Fibroblast of mammary gland (primary cell): ENCODE data around the gene SLC12A9.
"Not testable (repeated sequence)": the region's sequence is repeated elsewhere in the genome, so short reads cannot be mapped to it uniquely, and the experiment has no call there.

Source experiments
- DNase-seq: peaks from one replicate; pipeline ENCODE4 v3.0.0-alpha.2; 2010; ENCODE audit warnings: low read depth
- H3K4me3 ChIP-seq: 2 replicates; pipeline ENCODE4 v1.5.1; 2011; ENCODE audit warnings: low read depth, mild to moderate bottlenecking, low read length, moderate library complexity; ENCODE audit not compliant: control insufficient read depth
- TF ChIP-seq, protein P1 (sequence below): conservative IDR thresholded peaks from 2 replicates; pipeline ENCODE4 v1.5.1; 2011; ENCODE audit warnings: low read depth, low read length, inconsistent platforms; ENCODE audit not compliant: control insufficient read depth, insufficient read depth

Gene SLC12A9

DNA sequence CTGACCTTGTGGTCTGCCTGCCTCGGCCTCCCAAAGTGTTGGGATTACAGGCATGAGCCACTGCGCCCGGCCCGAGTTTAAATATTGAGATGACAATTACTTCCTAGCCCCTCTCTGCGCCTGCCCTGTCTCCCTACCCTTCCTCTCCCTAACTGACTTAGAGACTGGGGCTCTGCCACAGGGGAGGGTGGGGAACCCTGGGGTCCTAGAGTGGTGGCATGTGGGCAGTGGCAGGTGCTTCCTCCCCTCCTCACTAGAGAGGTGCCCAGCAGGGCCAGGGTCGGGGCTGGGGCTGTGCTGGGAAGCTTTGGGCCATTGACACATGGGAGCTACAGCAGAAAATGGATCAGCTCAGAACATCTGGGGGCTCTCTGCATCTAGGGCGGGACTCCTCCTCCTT is 50.1 kb downstream of the SLC12A9 start:
- H3K4me3 ChIP-seq, result no peak overlapping the region
- TF ChIP-seq, protein P1, sequence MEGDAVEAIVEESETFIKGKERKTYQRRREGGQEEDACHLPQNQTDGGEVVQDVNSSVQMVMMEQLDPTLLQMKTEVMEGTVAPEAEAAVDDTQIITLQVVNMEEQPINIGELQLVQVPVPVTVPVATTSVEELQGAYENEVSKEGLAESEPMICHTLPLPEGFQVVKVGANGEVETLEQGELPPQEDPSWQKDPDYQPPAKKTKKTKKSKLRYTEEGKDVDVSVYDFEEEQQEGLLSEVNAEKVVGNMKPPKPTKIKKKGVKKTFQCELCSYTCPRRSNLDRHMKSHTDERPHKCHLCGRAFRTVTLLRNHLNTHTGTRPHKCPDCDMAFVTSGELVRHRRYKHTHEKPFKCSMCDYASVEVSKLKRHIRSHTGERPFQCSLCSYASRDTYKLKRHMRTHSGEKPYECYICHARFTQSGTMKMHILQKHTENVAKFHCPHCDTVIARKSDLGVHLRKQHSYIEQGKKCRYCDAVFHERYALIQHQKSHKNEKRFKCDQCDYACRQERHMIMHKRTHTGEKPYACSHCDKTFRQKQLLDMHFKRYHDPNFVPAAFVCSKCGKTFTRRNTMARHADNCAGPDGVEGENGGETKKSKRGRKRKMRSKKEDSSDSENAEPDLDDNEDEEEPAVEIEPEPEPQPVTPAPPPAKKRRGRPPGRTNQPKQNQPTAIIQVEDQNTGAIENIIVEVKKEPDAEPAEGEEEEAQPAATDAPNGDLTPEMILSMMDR, result no peak
- no peak for DNase-seq

DNA sequence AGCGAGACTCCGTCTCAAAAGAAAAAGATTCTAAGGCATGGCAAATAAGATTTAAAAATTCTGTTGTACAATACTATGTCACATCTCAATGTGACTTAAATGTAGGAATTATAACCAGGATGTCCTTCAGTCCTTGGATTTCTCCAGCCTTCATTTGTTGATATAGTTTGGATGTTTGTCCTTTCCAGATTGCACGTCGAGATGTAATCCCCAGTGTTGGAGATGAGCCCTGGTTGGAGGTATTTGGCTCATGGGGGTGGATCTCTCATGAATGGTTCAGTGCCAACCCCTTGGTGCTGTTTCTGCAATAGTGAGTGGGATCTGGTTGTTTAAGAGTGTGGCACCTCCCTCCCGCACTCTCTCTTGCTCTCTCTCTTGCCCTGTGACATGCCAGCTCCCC is 56.0 kb downstream of the SLC12A9 start:
- no peak overlapping the region for H3K4me3 ChIP-seq
- no peak for DNase-seq
- TF ChIP-seq, protein P1, result no peak

DNA sequence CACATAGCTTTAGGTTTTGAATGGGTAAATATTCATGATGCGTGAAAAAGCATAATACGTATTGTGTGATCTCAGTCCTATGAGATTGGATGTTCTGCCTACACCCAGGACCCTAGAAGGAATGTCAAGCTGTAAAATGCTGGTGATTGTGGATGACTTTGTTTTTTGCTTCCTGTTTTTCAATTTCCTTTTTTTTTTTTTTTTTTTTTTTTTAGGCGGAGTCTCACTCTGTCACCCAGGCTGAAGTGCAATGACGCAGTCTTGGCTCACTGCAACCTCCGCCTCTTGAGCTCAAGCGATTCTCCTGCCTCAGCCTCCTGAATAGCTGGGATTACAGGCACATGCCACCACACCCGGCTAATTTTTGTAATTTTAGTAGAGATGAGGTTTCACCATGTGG is 57.9 kb downstream of the SLC12A9 start:
- not testable (repeated sequence) for DNase-seq, H3K4me3 ChIP-seq

DNA sequence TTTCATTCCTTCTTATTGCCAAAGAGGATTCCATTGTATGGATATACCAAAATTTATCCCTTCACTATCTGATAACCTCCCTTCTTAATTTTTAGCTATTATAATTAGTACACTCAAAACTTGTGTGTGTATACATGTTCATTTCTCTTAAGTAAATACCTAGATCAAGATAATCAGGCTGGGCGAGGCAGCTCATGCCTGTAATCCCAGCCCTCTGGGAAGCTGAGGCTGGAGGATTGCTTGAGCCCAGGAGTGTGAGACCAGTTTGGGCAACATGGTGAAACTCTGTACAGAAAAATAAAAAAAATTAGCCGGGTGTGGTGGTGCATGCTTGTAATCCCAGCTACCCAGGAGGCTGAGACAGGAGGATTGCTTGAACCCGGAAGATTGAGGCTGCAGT is 59.0 kb downstream of the SLC12A9 start:
- TF ChIP-seq, protein P1, result no peak
- no peak for DNase-seq
- H3K4me3 ChIP-seq, result no peak overlapping the region

DNA sequence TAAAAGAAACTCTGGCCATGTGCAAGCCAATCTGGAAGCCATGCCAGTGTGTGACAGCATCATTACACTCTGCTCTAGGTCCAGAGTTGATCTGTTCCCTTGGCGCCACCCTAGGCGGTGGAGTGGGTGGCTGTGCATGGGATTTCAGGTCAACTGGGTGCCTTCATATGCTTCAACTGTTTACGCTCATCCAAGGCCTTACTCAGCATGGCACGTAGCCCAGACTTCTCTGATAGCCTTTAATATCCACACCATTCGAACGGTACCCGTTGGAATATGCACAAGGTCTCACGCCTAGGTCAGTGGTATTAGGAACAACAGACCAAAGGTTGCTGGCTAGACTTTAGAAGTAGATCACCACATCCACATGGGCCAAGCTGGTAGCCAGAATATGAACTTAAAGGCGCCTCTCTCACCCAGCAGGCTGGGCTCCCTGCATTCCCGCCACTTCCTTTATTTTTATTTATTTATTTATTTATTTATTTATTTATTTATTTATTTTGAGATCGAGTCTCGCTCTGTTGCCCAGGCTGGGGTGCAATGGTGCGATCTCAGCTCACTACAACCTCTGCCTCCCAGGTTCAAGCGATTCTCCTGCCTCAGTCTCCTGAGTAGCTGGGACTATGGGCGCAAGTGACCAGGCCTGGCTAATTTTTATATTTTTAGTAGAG is 61.8 kb downstream of the SLC12A9 start:
- DNase-seq, result peak; percentile 6
- TF ChIP-seq, protein P1, result no peak
- H3K4me3 ChIP-seq, result no peak overlapping the region

DNA sequence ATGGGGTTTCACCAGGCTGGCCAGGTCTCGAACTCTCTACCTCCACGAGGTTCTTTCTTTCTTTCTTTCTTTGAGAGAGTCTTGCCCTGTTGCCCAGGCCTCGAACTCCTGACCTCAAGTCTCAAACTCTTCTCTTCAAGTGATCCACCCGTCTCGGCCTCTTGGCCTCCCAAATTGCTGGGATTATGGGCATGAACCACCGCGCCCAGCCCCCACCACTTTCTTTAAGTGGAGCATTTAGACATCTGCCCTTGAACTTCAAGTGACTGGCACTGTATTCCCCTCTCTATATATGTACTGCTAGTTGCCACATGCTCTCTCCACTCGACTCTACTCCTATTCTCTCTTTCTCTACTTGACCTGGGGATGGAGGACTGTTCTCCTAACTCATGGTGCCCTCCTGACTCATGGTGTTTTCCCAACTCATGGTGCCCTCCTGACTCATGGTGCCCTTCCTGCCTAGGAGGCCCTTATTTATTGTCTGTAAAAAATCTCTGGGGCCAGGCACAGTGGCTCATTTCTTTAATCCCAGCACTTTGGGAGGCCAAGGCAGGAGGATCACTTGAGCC is 62.5 kb downstream of the SLC12A9 start:
- DNase-seq, result peak; percentile 8
- TF ChIP-seq, protein P1, result no peak
- H3K4me3 ChIP-seq, result no peak overlapping the region
